Peyer's patch (tissue), 4 donors: Measurements from ENCODE around the gene NENF.

Experiments
- CTCF ChIP-seq, 6 experiments: fragments of 450-650 bp in 4 of 6; fragments of 200-600 bp in 2 of 6; sonication (generic) in 1 of 6; IDR thresholded peaks; one replicate each; pipeline ENCODE4 v1.5.1; 2017 to 2019; ENCODE audit warnings: antibody characterized with exemption in 6 of 6, mild to moderate bottlenecking in 3 of 6, moderate library complexity in 1 of 6
- POLR2A ChIP-seq, 2 donors: fragments of 450-650 bp; IDR thresholded peaks; one replicate each; pipeline ENCODE4 v1.5.1; 2017; ENCODE audit warnings: antibody characterized with exemption in 2 of 2, mild to moderate bottlenecking in 2 of 2, moderate library complexity in 2 of 2

- TF ChIP-seq CTCF (IDR thresholded peaks at IDR 0.05) = no peak
- TF ChIP-seq POLR2A (IDR thresholded peaks at IDR 0.05) = no peak
Measured at GRCh38 chr1:212423879-212424278, 8.8 kb upstream of the NENF start.
